PC-9 (cell line): ENCODE results near the gene TTC14.

Experiments
- CTCF ChIP-seq: fragments of 200-600 bp; sonication (generic); conservative IDR thresholded peaks from 2 replicates; pipeline ENCODE4 v1.6.1; 2017; ENCODE audit warnings: mixed run types, antibody characterized with exemption, mild to moderate bottlenecking, moderate library complexity
- EZH2 ChIP-seq: fragments of 200-600 bp; sonication (generic); IDR thresholded peaks from 2 replicates; pipeline ENCODE4 v1.8.0; 2017; ENCODE audit warnings: antibody characterized with exemption, low read depth

GRCh38 chr3:180631317-180631716 is 29.4 kb downstream of the TTC14 start:
- TF ChIP-seq CTCF (peak; percentile 53), EZH2 (no peak)
